GM21576 (cell line): ENCODE measurements around the gene UCHL5.
"Not testable (repeated sequence)": the region's sequence is repeated elsewhere in the genome, so short reads cannot be mapped to it uniquely, and the experiment has no call there.

ENCODE experiments used
- ATAC-seq: cut with Tn5 transposase; IDR thresholded peaks from one replicate; pipeline ENCODE4 v1.9.1; 2021; ENCODE audit warnings: mild to moderate bottlenecking, moderate library complexity; ENCODE audit not compliant: unreplicated experiment

The UCHL5 gene

GRCh38 chr1:193066606-193067005 is 7.4 kb upstream of the UCHL5 start:
- no peak for ATAC-seq

- ATAC-seq: no peak
Measured at GRCh38 chr1:193065954-193066353, 6.8 kb upstream of the UCHL5 start.

- no peak for ATAC-seq
Measured at GRCh38 chr1:193062698-193063463, 3.7 kb upstream of the UCHL5 start.

GRCh38 chr1:193060938-193061337 is 1.8 kb upstream of the UCHL5 start:
- no peak for ATAC-seq

- no peak for ATAC-seq
Measured at GRCh38 chr1:193060406-193060805, 1.2 kb upstream of the UCHL5 start.

- ATAC-seq: no peak
Measured at GRCh38 chr1:193060115-193060403, 899 bp upstream of the UCHL5 start.

GRCh38 chr1:193058529-193059281 is 455 bp downstream of the UCHL5 start:
- peak; percentile 44 for ATAC-seq

- ATAC-seq: no peak
Measured at GRCh38 chr1:193054169-193054675, 4.9 kb downstream of the UCHL5 start.

GRCh38 chr1:193048913-193049312 is 10.2 kb downstream of the UCHL5 start:
- not testable (repeated sequence) for ATAC-seq

- ATAC-seq: no peak
Measured at GRCh38 chr1:193042766-193043691, 16.1 kb downstream of the UCHL5 start.

- no peak for ATAC-seq
Measured at GRCh38 chr1:193040011-193040410, 19.1 kb downstream of the UCHL5 start.

- no peak for ATAC-seq
Measured at GRCh38 chr1:193036337-193037047, 22.7 kb downstream of the UCHL5 start.

- no peak for ATAC-seq
Measured at GRCh38 chr1:193033610-193034009, 25.6 kb downstream of the UCHL5 start.

- ATAC-seq: not testable (repeated sequence)
Measured at GRCh38 chr1:193032643-193033427, 26.3 kb downstream of the UCHL5 start.

- peak; percentile 60 for ATAC-seq
Measured at GRCh38 chr1:193031431-193031830, 27.7 kb downstream of the UCHL5 start.

- no peak for ATAC-seq
Measured at GRCh38 chr1:193030280-193030679, 28.9 kb downstream of the UCHL5 start.

GRCh38 chr1:193025218-193025617 is 33.9 kb downstream of the UCHL5 start:
- no peak for ATAC-seq

GRCh38 chr1:193019442-193020026 is 39.6 kb downstream of the UCHL5 start:
- peak; percentile 87 for ATAC-seq

- ATAC-seq: no peak
Measured at GRCh38 chr1:193016788-193017187, 42.4 kb downstream of the UCHL5 start.
